Hepatocyte (in vitro differentiated cells): ENCODE measurements around the gene OVOL2. TPM values are rescaled to one million over a fixed set of nuclear protein-coding genes. Genes with fewer than 3 reads are reported as not detected.

Experiments used
- DNase-seq: peaks from one replicate; pipeline ENCODE4 v3.0.0-alpha.2; 2016; ENCODE audit warnings: low spot score
- H2AFZ ChIP-seq: fragments of 200-600 bp; sonication (generic); 2 replicates; pipeline ENCODE4 v1.6.0; 2016; ENCODE audit warnings: antibody characterized with exemption, mild to moderate bottlenecking
- H3K27ac ChIP-seq: fragments of 200-600 bp; sonication (generic); 2 replicates; pipeline ENCODE4 v1.5.1; 2016; ENCODE audit warnings: mild to moderate bottlenecking
- H3K27me3 ChIP-seq: fragments of 200-600 bp; sonication (generic); 2 replicates; pipeline ENCODE4 v1.6.1; 2016
- H3K36me3 ChIP-seq: fragments of 200-600 bp; sonication (generic); replicated peaks from 2 replicates; pipeline ENCODE4 v1.5.1; 2016; ENCODE audit warnings: low read depth; ENCODE audit not compliant: insufficient read depth
- H3K4me1 ChIP-seq: fragments of 200-600 bp; sonication (generic); 2 replicates; pipeline ENCODE4 v1.5.1; 2016; ENCODE audit warnings: mild to moderate bottlenecking, moderate library complexity; ENCODE audit not compliant: insufficient read depth
- H3K4me2 ChIP-seq: fragments of 200-600 bp; sonication (generic); 2 replicates; pipeline ENCODE4 v1.6.0; 2016
- H3K4me3 ChIP-seq: fragments of 200-600 bp; sonication (generic); 2 replicates; pipeline ENCODE4 v1.5.1; 2016; ENCODE audit warnings: mild to moderate bottlenecking
- H3K79me2 ChIP-seq: fragments of 200-600 bp; sonication (generic); 2 replicates; pipeline ENCODE4 v1.6.0; 2017; ENCODE audit warnings: mild to moderate bottlenecking
- H3K9me2 ChIP-seq: fragments of 200-600 bp; sonication (generic); replicated peaks from 2 replicates; pipeline ENCODE4 v1.6.0; 2017; ENCODE audit warnings: mild to moderate bottlenecking; ENCODE audit not compliant: insufficient read depth
- H3K9me3 ChIP-seq: fragments of 200-600 bp; sonication (generic); 2 replicates; pipeline ENCODE4 v1.5.1; 2016; ENCODE audit warnings: low read depth, mild to moderate bottlenecking
- H4K20me1 ChIP-seq: fragments of 200-600 bp; sonication (generic); 2 replicates; pipeline ENCODE4 v1.6.0; 2016; ENCODE audit warnings: mild to moderate bottlenecking; ENCODE audit not compliant: insufficient read depth, poor library complexity, severe bottlenecking
- EZH2 ChIP-seq: fragments of 200-600 bp; sonication (generic); IDR thresholded peaks from 2 replicates; pipeline ENCODE4 v1.6.1; 2016; ENCODE audit warnings: antibody characterized with exemption, mild to moderate bottlenecking, borderline replicate concordance
- EZH2phosphoT487 ChIP-seq: fragments of 200-600 bp; sonication (generic); IDR thresholded peaks from one replicate; pipeline ENCODE4 v1.6.1; 2018; ENCODE audit warnings: antibody characterized with exemption, mild to moderate bottlenecking, low read depth, moderate library complexity; ENCODE audit not compliant: unreplicated experiment, severe bottlenecking
- WGBS: methylation state at CpG from one replicate; pipeline ENCODE4 v1.1.6; 2016; ENCODE audit warnings: low lambda C conversion rate; ENCODE audit errors: missing lambda C conversion rate; 5-methylcytosine and 5-hydroxymethylcytosine counted together
- polyA plus RNA-seq: library from polyadenylated mRNA; unstranded; fragments of >200 nt; fragmentation: Nextera tagmentation; extraction: Ambion mirVana; gene quantifications from 2 replicates; pipeline ENCODE4 v1.2.1, GENCODE V29; 2016
- total RNA-seq: library from RNA; depleted of rRNA; stranded (reverse); fragments of >200 nt; gene quantifications from 2 replicates; pipeline ENCODE4 v1.2.3, GENCODE V29; 2014
- TF ChIP-seq, protein P1 (sequence below): fragments of 200-600 bp; sonication (generic); IDR thresholded peaks from 2 replicates; pipeline ENCODE4 v1.5.1; 2016; ENCODE audit warnings: antibody characterized with exemption, mild to moderate bottlenecking; ENCODE audit not compliant: poor library complexity

Gene OVOL2
- total and polyA plus RNA-seq, 2 experiments from 2014 or later, result 1.4 to 1.9 TPM

- H4K20me1 ChIP-seq, result no peaks in the 10 kb centered on the region
- no peaks in the 10 kb centered on the region for H3K36me3 ChIP-seq
- 55% methylated on average over 6 of the region's 6 CpGs for WGBS
- H3K4me3 ChIP-seq, result no peak overlapping the region
- no peaks in the 10 kb centered on the region for H3K27me3 ChIP-seq
- TF ChIP-seq EZH2, result no peak
- TF ChIP-seq, protein P1, sequence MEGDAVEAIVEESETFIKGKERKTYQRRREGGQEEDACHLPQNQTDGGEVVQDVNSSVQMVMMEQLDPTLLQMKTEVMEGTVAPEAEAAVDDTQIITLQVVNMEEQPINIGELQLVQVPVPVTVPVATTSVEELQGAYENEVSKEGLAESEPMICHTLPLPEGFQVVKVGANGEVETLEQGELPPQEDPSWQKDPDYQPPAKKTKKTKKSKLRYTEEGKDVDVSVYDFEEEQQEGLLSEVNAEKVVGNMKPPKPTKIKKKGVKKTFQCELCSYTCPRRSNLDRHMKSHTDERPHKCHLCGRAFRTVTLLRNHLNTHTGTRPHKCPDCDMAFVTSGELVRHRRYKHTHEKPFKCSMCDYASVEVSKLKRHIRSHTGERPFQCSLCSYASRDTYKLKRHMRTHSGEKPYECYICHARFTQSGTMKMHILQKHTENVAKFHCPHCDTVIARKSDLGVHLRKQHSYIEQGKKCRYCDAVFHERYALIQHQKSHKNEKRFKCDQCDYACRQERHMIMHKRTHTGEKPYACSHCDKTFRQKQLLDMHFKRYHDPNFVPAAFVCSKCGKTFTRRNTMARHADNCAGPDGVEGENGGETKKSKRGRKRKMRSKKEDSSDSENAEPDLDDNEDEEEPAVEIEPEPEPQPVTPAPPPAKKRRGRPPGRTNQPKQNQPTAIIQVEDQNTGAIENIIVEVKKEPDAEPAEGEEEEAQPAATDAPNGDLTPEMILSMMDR, result no peak
- TF ChIP-seq EZH2phosphoT487, result no peak
- no peak for DNase-seq
- peak overlapping the region; percentile 37 for H3K27ac ChIP-seq
- no peaks in the 10 kb centered on the region for H3K79me2 ChIP-seq
- H2AFZ ChIP-seq, result no peak overlapping the region
- H3K9me2 ChIP-seq, result no peaks in the 10 kb centered on the region
- no peaks in the 10 kb centered on the region for H3K9me3 ChIP-seq
- peaks cover 41% of the 10 kb centered on the region for H3K4me1 ChIP-seq
- no peak overlapping the region for H3K4me2 ChIP-seq
Measured at GRCh38 chr20:18005990-18006364, 51.7 kb downstream of the OVOL2 start.

DNA sequence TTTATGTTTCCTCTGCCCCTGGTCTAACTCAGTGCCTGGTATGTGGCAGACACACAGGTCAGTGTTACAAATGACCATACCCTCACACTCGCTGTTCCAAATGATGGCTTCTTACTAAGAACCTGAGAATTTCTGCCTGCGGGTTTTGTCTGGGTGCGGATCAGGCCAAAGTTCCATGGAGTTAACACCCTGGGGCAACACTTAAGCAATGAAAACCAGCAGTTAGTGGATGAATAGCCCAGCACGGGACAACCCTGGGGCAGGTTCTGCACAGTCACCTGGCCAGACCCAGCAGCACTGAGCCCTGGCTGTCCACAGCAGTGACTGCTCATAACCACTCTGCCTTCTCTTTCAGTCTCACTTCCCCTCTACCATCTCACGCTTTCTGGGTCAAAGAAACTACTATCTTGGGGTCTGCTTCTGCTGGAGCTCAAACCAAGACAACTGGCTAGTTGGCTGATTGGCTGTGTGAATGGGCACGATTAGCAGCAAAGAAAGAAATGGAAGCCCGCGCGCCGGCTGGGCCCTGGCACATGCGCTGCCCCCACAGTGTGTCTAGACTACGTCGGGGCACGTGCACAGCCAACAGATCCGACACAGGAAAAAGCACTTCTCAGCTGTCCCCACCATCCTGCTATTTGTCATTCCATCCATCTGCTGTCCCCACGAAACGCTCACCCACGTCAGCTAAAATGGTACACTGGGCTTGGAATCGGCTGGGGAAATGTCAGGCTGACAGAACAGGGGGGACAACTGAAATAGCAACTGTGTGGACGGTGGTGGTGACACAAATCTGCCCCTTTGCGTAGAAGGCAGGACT, 52.3 kb downstream of the OVOL2 start:
- H3K27ac ChIP-seq, result peak overlapping the region; percentile 37
- H3K27me3 ChIP-seq, result no peaks in the 10 kb centered on the region
- H3K4me1 ChIP-seq, result peaks cover 41% of the 10 kb centered on the region
- H4K20me1 ChIP-seq, result no peaks in the 10 kb centered on the region
- H3K9me2 ChIP-seq, result no peaks in the 10 kb centered on the region
- no peak overlapping the region for H3K4me3 ChIP-seq
- no peak overlapping the region for H3K4me2 ChIP-seq
- H3K79me2 ChIP-seq, result no peaks in the 10 kb centered on the region
- no peak overlapping the region for H2AFZ ChIP-seq
- H3K9me3 ChIP-seq, result no peaks in the 10 kb centered on the region
- no peaks in the 10 kb centered on the region for H3K36me3 ChIP-seq
- 84% methylated on average over 21 of the region's 21 CpGs for WGBS
- TF ChIP-seq EZH2 (no peak), EZH2phosphoT487 (no peak)
- TF ChIP-seq, protein P1, result no peak
- peak; percentile 28 for DNase-seq

DNA sequence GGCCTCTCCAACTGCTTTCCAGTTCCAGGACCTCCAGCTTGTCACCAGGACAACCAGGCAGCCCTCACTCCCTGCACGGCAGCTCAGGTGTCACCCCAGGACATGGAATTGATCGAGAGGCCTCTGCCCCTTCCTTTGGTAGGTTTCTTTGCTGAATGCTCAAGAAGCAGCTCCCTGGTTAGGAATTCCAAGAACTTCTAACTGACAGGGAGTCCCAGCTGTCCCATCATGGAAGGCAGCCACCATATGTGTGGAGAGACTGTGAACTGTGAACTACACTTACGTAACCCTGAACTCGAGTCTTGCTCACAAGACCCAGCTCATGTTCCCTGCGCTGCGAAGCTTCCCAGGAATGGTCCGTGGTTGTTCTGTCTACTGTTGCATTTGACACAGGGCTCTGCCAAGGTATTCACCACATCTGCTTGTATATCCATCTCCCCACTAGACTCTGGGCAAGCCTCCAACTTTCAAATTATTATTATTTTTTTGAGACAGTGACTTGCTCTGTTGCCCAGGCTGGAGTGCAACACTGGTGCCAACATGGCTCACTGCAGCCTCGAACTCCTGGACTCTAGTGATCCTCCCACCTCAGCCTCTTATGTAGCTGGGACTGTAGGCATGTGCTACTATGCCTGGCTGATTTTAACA, 53.2 kb downstream of the OVOL2 start:
- DNase-seq, result no peak
- TF ChIP-seq, protein P1, result no peak

More for the DNA sequence above, 53.2 kb downstream of the OVOL2 start:
- Histone ChIP-seq H3K9me3 (no peaks in the 10 kb centered on the region), H3K4me2 (no peak overlapping the region), H4K20me1 (no peaks in the 10 kb centered on the region), H3K27ac (peak overlapping the region; percentile 15), H3K4me1 (peaks cover 41% of the 10 kb centered on the region), H3K4me3 (no peak overlapping the region), H3K27me3 (no peaks in the 10 kb centered on the region), H3K79me2 (no peaks in the 10 kb centered on the region), H3K36me3 (no peaks in the 10 kb centered on the region), H2AFZ (no peak overlapping the region), H3K9me2 (no peaks in the 10 kb centered on the region)
- WGBS, result 74% methylated on average over 8 of the region's 8 CpGs
